Bone marrow (tissue), 2 donors: ENCODE measurements around the gene OR2A25.
"Not testable (repeated sequence)": the region's sequence is repeated elsewhere in the genome, so short reads cannot be mapped to it uniquely, and the experiment has no call there.

Source experiments
- DNase-seq, 2 donors: peaks; one replicate each; lab custom pipeline; 2025; lab: John Stamatoyannopoulos, UW

The OR2A25 gene, protein sequence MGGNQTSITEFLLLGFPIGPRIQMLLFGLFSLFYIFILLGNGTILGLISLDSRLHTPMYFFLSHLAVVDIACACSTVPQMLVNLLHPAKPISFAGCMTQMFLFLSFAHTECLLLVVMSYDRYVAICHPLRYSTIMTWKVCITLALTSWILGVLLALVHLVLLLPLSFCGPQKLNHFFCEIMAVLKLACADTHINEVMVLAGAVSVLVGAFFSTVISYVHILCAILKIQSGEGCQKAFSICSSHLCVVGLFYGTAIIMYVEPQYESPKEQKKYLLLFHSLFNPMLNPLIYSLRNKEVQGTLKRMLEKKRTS

DNA sequence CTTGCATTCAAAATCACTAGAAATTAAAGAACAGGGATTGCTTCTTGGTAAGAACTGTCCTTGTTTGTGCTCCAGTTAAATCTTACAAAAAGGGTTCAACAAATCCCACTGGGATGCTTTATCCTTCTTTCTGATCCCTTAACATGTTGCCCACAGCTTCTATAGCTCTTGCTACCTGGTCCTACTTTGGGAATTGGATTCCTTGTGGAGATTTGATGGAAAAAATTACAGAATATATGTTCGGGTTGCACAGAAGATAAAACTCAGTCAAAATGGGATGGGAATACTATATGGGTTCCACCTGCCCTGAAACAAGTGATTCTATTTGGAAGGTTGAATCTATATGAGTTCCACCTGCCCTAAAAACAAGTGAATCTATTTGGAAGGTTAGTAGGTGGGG is at the start of gene OR2A25:
Gene OR2A25 (plus strand): TSS at position 301 of the 400 bp plus-strand sequence. CDS start 4,409 bp downstream, outside the sequence.
- no peak for DNase-seq

DNA sequence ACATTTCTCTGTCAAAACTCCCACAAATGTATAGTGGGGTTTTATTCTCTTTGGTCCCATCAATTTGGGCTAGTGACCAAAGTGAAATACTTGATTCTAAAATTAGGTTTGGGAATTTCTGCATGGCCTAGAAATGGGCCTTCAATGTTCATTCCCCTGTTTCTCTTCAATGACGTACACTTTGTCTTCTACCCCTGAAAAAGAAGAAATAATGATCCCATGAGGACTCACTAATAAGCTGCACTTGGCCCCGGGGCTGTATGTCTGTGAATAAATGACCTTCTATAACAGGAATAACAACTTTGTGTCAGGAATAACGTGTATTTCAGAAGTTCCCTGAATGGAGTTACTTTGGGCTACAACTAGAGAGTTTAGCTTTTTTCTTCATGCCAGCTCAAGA is 49.3 kb upstream of the OR2A25 start:
- DNase-seq = no peak

DNA sequence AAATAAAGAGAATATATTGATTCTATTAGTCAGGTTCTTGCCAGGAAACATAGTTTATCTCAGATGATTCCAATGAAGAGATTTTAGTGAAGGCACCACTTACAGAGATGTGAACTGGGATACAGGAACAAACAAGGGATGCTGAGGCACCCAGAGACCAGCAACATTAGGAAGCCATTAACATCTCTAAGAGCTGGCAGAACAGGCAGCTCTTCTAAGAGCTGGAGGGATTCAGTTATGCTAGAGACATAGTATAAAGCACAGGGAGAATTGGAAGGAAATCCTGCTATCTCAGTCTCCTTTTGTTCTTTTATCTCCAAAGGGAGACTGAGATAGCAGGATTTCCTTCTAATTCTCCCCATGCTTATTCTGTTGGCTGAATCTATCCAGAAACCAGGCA is 47.4 kb upstream of the OR2A25 start:
- DNase-seq = no peak

DNA sequence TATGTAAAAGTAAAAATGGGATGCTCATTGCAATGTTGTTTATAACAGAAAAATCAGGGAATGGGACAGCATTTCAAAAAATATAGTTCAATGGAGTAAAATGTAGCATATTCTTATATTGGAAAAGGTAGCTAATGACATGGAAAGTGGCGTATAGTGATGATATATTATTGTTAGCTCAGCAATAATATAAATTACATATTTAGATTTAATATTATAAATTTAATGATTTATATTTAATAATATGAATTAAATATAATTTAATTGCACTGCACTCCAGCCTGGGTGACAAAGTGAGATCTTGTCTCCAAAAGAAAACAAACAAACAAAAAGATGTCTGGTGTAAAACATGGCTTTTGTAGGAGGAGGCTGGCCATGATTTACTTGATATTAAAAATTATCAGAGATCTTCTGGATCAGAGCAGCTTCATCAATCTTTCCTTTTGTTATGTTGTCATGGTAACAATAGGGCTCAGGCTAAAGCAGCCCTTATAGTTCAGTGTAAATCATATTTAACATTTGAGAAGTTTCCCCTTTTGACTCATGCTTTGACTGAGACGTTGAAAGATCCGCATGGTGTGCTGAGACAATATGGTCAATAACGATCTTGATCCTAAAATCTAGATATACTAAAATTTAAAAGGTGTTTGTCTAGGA is 46.3 kb upstream of the OR2A25 start:
- DNase-seq = no peak

DNA sequence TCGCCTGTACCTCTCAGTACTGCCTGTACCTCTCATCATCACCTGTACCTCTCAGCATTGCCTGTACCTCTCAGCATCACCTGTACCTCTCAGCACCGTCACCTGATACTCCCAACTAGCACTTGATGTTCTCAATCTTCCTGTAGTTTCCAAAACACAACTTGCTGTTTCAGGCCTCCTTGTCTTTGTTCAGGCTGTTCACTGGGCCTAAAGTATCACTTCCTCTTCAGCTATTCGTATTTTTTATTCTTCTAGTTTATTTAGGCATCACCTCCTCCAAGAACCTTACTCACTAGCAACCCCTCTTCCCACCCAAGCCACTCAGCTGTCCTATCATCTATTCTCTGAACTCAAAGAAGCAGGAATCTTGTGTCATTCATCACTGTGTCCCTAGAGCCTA is 45.4 kb upstream of the OR2A25 start:
- no peak for DNase-seq

DNA sequence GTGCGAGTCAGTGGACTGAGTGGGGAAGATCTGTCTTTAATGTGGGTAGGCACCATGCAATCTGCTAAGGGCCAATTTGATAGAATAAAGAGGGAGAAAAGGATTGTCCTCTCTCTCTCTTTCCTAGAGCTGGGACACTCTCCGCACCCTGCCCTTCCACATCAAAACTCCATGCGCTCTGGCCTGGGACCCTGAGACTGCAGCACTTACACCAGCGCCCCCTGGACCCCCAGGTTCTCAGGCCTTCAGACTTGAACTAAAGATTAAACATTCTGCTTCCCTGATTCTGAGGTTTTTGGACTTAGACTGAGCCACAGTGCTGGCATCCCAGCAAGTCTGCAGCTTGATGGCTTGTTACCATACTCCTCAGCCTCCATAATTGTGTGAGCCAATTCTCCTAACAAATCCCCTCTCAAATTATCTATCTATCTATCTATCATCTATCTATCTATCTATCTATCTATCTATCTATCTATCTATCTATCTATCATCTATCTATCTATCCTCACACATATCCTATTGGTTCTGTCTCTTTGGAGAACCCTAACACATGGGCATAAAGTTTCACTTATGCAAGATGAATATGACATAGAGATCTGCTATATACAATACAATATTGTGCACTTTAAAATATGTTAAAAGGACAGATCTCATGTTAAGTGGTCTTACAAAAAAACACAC is 43.3 kb upstream of the OR2A25 start:
- DNase-seq = no peak

DNA sequence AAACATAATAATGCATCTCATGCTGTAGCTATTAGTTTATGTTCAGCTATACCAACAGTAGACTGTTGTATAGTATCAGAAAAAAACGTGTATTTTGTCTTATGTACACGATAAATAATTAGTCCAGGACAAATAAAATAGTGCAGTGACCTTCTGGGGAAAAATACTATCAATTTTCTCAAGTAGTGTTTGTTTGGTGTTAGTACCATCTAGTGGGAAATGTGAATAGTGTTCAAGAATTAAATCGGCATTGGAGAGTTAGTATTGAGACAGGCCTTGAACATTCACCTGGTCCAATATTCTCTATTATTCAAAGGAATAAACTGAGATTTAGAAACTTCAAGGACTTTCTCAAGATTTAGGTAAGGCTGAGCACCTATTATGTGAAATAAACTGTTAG is 42.5 kb upstream of the OR2A25 start:
- DNase-seq = no peak

DNA sequence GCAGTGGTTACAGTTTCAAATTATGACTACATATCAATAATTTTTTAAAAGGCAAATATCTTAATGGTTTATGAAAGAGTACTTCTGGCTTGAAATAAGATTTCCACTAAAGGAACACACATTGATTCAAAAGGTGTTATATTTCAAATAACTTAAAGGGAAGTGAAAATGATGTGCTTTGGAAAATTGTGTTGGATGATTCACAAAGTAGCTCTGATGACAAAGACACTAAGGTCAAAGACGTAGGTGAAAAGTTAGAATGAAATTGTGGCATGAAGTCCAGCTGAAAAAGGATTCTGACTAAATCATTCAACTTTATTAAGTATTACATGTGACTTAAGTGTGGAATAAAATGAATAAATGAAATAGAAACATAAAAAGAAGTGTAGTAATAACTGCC is 41.6 kb upstream of the OR2A25 start:
- no peak for DNase-seq

DNA sequence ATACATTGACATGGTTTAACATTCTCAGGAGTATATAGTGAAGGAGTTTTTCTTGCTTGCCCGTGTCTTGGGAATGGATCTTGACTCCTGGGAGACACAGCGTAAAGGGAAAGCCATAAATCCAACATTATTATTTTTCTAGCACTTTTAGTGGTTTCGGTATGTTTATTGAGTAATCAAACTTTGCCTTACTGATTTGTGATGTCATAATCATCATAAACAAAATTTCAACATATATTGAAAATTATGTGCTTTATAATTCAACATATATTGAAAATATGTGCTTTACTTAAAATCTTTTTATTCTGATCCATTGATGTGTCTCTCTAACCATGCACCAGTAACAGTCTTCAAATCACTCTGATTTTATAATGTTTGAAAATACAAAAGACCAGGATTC is 41.1 kb upstream of the OR2A25 start:
- DNase-seq = no peak

DNA sequence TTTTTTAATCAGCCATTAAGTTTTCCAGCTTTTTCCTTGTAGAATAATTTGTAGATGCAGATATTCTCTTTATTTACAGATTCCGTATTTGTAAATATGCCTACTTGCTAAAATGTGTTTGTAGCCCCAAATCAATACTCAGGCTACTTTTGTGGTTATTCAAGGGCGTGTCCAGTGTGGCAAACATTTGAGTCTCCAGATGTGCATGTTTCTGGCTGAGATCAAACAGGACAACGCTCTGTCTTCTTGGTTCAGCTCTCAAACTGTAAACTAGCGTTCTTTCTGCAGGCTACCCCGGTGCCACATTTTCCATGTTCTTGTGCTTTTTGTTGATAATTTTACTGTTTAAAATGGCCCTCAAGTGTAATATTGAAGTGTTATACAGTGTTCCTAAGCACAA is 37.1 kb upstream of the OR2A25 start:
- no peak for DNase-seq

DNA sequence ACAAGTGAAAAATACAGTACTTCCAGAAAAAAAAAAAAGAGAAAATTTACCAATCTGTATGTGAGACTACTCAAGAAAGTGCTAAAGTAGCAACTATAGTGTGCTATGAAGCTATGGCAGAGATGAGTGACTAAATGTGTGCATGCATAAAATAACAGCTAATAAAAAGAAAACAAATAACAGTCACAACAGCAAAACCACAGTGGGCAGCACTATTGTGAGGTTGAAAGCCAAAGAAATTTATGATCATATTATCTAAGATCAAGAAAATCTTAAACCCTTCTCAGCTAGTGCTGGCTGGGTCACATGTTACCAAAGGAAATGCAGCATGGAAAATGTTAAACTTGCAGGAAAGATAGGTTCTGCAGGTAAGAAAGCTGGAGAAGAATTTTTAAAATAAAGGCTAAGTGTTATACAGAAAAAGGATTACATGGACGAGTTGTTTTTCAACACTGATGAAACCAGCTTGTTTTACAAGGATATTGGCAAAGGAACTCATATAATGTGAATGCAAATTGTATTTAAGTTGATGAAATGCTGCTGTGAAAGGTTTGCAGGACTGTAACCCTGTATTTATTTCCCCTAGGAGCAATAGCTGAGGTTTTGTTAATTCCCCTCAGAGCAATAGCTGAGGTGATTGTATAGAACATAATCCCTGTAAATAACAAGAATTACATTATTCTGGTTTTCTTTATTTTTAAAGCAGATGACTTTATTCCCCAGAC is 36.5 kb upstream of the OR2A25 start:
- no peak for DNase-seq

DNA sequence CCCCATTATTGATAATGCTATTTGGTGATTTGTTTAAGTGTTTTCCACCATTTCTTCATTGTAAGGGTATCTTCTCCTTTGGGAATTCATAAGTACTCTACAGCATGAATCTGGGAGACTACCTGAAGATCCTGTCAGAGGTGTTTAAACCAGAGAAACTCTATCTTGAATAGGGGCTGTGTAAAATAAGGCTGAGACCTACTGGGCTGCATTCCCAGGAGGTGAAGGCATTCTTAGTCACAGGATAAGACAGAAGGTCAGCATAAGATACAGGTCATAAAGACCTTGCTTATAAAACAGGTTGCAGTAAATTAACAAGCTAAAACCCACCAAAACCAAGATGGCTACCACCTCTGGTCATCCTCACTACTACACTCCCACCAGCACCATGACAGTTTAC is 34.2 kb upstream of the OR2A25 start:
- no peak for DNase-seq

DNA sequence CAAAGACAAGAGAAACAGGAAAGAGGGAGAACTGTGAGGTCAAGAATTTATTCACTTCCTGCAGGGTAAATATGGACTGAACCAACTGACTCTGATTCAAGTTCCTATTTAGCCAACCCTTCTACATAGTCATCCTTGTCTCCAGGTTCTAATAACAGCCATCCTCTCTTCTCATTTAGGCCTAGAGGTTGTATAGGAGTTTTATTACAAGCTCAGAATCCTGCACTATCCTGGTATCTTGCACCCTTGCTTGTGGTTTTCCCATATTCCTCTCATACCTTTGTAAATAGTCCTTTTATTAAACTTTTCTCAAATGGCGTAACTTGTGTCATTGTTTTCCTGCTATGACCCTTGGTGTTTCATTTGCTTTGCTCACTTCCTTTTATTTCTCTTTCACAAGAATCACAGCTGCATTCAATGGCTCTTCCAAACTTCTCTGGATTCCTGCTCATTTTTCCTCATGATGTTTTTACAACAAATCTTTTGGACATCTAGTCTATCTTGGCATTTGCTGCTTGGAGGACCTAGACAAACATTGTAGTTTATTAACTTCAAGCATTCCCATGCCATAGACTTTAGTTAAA is 33.2 kb upstream of the OR2A25 start:
- DNase-seq = no peak

DNA sequence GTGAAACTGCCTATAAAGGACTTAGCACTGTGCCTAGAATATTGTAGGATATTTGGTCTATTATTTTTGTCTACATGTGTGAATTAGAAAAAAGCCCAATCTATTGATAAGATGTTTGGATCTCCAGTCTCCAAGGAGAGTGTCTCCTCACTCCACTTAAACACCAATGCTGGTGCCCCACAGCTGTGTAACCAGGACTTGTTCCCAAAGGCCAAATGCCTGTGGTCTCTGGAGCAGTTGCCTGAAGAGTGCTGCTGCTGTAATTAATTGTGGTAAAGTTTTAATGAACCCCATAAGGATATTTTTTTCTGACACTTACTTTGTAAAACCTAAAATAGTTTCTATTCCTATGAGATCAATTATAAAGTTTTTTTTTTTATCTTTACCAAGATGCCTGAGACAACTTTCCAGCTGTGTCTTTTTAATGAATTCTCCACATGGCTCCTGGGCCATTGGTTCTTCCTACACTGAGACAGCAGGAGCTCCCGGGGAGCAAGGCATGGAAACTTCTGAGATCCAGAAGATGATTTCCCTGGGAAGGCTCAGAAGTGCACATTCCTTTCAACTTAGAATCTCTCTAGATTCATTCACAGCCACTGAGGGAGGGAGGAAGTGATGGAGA is 32.1 kb upstream of the OR2A25 start:
- DNase-seq = no peak

DNA sequence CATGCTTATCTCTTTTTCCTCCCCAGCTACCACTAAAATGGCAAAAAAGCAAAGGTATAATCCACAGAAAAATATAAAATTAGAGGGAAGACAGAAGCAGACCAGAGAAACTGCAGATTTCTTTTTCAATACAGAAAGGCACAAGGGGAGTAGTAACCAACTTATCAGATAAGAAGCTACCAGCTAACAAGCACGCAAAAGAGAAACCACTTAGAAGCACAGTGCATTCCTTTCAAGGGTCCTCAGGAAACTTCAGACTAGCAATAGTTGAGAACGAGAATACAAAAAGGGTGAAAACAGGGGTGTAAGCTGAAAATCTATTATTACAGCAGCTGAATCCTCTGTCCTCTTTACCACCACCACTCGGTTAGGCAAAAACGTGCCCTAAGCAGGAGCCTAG is 30.7 kb upstream of the OR2A25 start:
- DNase-seq = no peak

DNA sequence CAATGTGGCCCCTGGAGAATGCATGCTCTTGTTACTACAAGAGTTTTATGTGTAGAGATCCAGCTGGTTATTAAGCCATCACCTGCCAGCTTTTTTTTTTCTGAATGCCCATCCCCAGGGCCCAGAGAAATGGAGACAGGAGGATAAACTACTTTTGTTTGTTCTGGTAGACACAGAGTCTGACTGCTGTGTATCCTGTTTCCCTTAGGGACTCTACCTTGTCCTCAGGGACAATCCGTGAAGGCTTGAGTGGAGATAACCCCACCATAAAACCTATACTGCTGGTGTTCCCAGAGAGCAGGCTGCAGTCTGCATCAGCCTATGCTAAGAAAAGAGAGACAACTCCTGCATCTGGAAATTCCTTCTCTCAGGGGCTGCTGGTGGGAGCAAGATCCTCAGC is 21.0 kb upstream of the OR2A25 start, which contains the start of gene OR2A5:
Gene OR2A5 (plus strand): TSS at position 301 of the 400 bp plus-strand sequence. CDS start 1,454 bp downstream, outside the sequence.
- DNase-seq = no peak

DNA sequence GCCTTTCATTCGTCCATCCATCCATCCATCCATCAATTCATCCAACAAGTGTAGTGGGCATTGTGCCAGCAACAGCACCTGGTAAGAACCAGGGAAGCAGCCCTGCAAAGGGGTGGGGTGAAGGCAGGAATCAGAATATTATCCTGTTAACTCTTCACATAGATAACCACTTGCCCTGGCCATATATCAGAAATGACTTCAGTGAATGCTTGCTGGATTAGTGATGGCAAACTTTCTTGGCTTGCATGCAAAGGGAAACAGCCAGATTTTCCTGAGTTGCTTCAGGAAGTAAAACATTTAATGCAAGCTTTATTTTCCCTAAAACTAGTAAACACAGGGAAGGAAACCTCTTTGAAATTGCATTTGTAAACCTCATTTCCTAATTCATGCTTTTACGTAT is 20.1 kb upstream of the OR2A25 start:
- DNase-seq = no peak

DNA sequence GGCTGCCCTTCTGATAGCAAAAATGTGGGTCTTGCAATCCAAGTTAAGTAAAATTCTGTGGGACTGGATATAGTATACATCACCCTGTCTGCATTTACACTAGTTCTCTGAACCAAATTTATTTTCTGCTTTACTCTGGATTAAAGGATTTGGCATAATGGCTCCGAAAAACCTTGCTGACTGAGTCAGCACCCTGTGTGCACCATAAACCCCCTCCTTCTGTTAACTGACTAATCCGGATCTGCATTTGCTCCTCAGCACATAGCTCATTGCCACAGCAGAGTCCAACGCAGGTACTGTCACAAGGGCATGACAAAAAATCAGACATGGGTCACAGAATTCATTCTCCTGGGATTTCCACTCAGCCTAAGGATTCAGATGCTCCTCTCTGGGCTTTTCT is 19.5 kb upstream of the OR2A25 start:
- DNase-seq = no peak

DNA sequence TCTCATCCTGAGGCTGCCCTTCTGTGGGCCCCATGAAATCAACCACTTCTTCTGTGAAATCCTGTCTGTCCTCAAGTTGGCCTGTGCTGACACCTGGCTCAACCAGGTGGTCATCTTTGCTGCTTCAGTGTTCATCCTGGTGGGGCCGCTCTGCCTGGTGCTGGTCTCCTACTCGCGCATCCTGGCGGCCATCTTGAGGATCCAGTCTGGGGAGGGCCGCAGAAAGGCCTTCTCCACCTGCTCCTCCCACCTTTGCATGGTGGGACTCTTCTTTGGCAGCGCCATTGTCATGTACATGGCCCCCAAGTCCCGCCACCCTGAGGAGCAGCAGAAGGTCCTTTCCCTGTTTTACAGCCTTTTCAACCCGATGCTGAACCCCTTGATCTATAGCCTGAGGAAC is 18.7 kb upstream of the OR2A25 start:
- DNase-seq = not testable (repeated sequence)

DNA sequence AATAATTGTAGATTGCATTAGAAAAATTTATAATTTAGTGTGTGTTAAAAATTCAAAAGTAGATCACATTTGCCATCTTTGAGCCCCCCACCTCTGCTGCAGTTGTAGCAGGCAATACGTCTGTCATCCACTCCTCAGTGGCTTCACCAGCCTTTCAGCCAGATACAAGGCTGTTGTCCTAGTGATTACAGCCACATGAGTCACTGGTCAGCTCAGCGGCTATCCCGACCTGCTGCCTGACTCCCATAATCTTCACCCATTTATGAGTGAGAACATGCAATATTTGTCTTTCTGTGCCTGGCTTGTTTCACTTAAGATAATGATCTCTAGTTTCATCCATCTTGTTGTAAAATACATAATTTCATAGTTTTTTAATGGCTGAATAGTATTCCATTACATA is 11.7 kb upstream of the OR2A25 start:
- no peak for DNase-seq

DNA sequence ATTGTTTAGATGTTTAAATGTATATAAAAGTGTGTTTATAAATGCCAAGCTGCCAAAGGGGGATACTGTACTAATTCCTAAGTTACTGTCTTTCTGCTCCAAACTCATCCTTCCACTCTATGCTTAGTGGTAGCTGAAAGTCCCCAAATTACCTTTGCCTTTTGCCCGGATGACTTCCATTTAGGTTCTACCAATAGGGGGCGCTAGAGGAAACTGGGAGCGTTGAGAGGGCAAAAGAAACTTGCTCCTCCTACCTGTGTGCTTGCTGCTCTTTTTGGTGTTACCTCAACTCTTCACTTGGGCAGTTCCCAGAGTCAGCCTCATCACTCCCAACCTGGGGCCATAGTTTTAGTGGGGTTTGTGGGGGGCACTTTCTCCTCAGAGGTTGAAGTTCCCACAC is 5.9 kb upstream of the OR2A25 start:
- no peak for DNase-seq

DNA sequence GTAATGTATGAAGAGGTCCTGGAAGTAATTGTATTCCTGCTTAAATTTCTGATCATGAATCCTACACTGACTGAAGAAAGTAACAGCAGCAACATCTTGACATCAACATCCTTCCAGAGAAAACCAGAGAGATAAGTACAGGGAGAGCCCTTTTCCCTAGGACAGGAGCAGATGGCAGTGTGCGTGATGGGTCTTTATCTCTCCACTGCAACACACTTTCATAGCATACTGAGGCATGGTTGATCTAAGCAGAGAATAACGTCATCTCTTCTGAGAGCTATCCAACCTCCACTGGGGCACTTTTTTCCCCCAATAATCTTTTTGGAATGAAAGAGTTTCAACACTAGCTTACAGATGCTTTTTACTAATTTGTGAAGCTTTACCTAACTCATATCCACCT is 342 bp downstream of the OR2A25 start:
- no peak for DNase-seq
